ENCODE measurements around the gene FBXL16. TPM values are rescaled to one million over a fixed set of nuclear protein-coding genes. Genes with fewer than 3 reads are reported as not detected.
A peak's percentile ranks its signal among the peaks of the same experiment; 100 is the strongest.

Gene FBXL16
- total and polyA plus RNA-seq, 2 of the 13 experiments (the other 11 are each of a cell fraction or from before 2014, with no cell fraction given): 0.22 to 2.0 TPM

- TF ChIP-seq RBM39 (IDR thresholded peaks at IDR 0.05; ENCODE audit: low read depth, low read length, poor library complexity, severe bottlenecking): no peak
- TF ChIP-seq SKI (IDR thresholded peaks at IDR 0.05; ENCODE audit: partially characterized antibody): peak; percentile 19
- peak; percentile 78 for TF ChIP-seq MYC (CRISPR knock-in tag; IDR thresholded peaks at IDR 0.05; ENCODE audit: borderline replicate concordance)
- peak; percentile 37; the same call in 1 of the 2 replicates for TF ChIP-seq HMGXB3 (CRISPR knock-in tag; IDR thresholded peaks at IDR 0.05; ENCODE audit: borderline replicate concordance)
- TF ChIP-seq PHF5A (CRISPR knock-in tag; IDR thresholded peaks at IDR 0.05; ENCODE audit: low read depth, unreplicated experiment): no peak
- peak; percentile 81; the same call in 1 of the 2 replicates for TF ChIP-seq ZHX1 (CRISPR knock-in tag; IDR thresholded peaks at IDR 0.05; ENCODE audit: low read depth)
- TF ChIP-seq STAG1 (CRISPR knock-in tag; IDR thresholded peaks at IDR 0.05): peak; percentile 60
- TF ChIP-seq ZNF550 (CRISPR knock-in tag; IDR thresholded peaks at IDR 0.05; ENCODE audit: borderline replicate concordance): no peak
- 0 out of 2 replicates have a peak, but pooled peaks have one; percentile 15 for TF ChIP-seq ZNF230 (CRISPR knock-in tag; IDR thresholded peaks at IDR 0.05)
- no peak for TF ChIP-seq IKZF1 (IDR thresholded peaks at IDR 0.05)
- 0 out of 2 replicates have a peak, but pooled peaks have one; percentile 41 for TF ChIP-seq ZBTB10 (CRISPR knock-in tag; IDR thresholded peaks at IDR 0.05; ENCODE audit: borderline replicate concordance)
- TF ChIP-seq RFXANK (CRISPR knock-in tag; IDR thresholded peaks at IDR 0.05): no peak
- no peak for TF ChIP-seq NR0B2 (CRISPR knock-in tag; IDR thresholded peaks at IDR 0.05)
- TF ChIP-seq KLF6 (CRISPR knock-in tag; IDR thresholded peaks at IDR 0.05): no peak
- TF ChIP-seq EEA1 (CRISPR knock-in tag; IDR thresholded peaks at IDR 0.05; ENCODE audit: borderline replicate concordance): no peak
- no peak for TF ChIP-seq ZBTB49 (CRISPR knock-in tag; IDR thresholded peaks at IDR 0.05; ENCODE audit: borderline replicate concordance)
Measured at GRCh38 chr16:648071-648780, 57.4 kb downstream of the FBXL16 start (continued).
